HepG2 (cell line): ENCODE results near the gene SLIT1. TPM values are rescaled to one million over a fixed set of nuclear protein-coding genes. Genes with fewer than 3 reads are reported as not detected.

Experiments
- ATAC-seq: fragments of 200-7000 bp; cut with Tn5 transposase; 3 replicates; pipeline ENCODE4 v1.9.1; 2020; ENCODE audit warnings: mild to moderate bottlenecking, moderate library complexity
- BruUV-seq: library from RNA; stranded (reverse); fragments of 400-500 nt; replicated peaks from 2 replicates; lab custom pipeline; 2021; lab: Mats Ljungman, UMichigan
- CTCF ChIA-PET: fragments of 300-600 bp; formaldehyde crosslinking; extraction: SDS; loops from one replicate; lab custom pipeline; 2021; ENCODE audit warnings: low total read pairs, inconsistent platforms, low intra/inter-chr PET ratio; lab: Yijun Ruan, JAX
- POLR2A ChIA-PET: fragments of 350-600 bp; sonication (Branson Sonifier 250); formaldehyde crosslinking; loops from one replicate; lab custom pipeline; 2020; ENCODE audit warnings: antibody characterized with exemption, inconsistent platforms; lab: Yijun Ruan, JAX
- DNase-seq: peaks from one replicate; pipeline ENCODE4 v3.0.0-alpha.2; 2015; ENCODE audit warnings: low spot score
- FAIRE-seq: peaks from 3 replicates; lab custom pipeline; 2011; peaks lifted over from hg19 to GRCh38; lab: Jason Lieb, UNC
- H2AFZ ChIP-seq: one replicate; pipeline ENCODE4 v1.6.1; 2011; ENCODE audit warnings: low read length, inconsistent platforms
- H3K27ac ChIP-seq: fragments of 300-600 bp; 3 replicates; pipeline ENCODE4 v1.8.0; 2011; ENCODE audit warnings: mixed run types, mild to moderate bottlenecking, mixed read lengths, low read length, inconsistent platforms; ENCODE audit not compliant: insufficient read depth; ENCODE audit errors: extremely low read length
- H3K27me3 ChIP-seq, 2 experiments: fragments of 200-600 bp in 1 of 2; 2 replicates in 1 of 2; 3 replicates in 1 of 2; pipeline versions ENCODE4 v1.6.0 to v1.8.0; 2011; ENCODE audit warnings: low read length in 2 of 2, mild to moderate bottlenecking in 2 of 2, moderate library complexity in 2 of 2, inconsistent platforms in 1 of 2; ENCODE audit not compliant: insufficient read depth in 2 of 2, control insufficient read depth in 1 of 2
- H3K36me3 ChIP-seq, 2 experiments: fragments of 200-600 bp in 1 of 2; replicated peaks in 1 of 2; 2 replicates in 1 of 2; 3 replicates in 1 of 2; pipeline versions ENCODE4 v1.5.1 to v1.8.0; 2011; ENCODE audit warnings: low read length in 2 of 2, inconsistent platforms in 1 of 2; ENCODE audit not compliant: insufficient read depth in 2 of 2, control insufficient read depth in 1 of 2
- H3K4me1 ChIP-seq: 2 replicates; pipeline ENCODE4 v1.5.1; 2012; ENCODE audit warnings: low read length, inconsistent platforms; ENCODE audit not compliant: insufficient read depth
- H3K4me2 ChIP-seq: 2 replicates; pipeline ENCODE4 v1.6.0; 2011; ENCODE audit warnings: low read depth, low read length, inconsistent platforms
- H3K4me3 ChIP-seq, 3 experiments: fragments of 200-600 bp in 1 of 3; sonication (generic), shearing (Covaris generic) in 1 of 3; replicated peaks in 1 of 3; 2 replicates each; pipeline ENCODE4 v1.5.1; 2011 to 2016; ENCODE audit warnings: low read length in 3 of 3, inconsistent platforms in 2 of 3, low read depth in 2 of 3, mild to moderate bottlenecking in 2 of 3, control low read depth in 1 of 3, mixed read lengths in 1 of 3; ENCODE audit not compliant: insufficient read depth in 1 of 3
- H3K79me2 ChIP-seq: one replicate; pipeline ENCODE4 v1.6.1; 2011; ENCODE audit warnings: low read length, inconsistent platforms; ENCODE audit not compliant: insufficient read depth
- H3K9ac ChIP-seq: 2 replicates; pipeline ENCODE4 v1.6.0; 2011; ENCODE audit warnings: mild to moderate bottlenecking, low read depth, low read length, inconsistent platforms; ENCODE audit not compliant: insufficient read depth
- H3K9me3 ChIP-seq: 2 replicates; pipeline ENCODE4 v1.5.1; 2012; ENCODE audit warnings: mild to moderate bottlenecking, low read length
- H4K20me1 ChIP-seq: 2 replicates; pipeline ENCODE4 v1.6.0; 2011; ENCODE audit warnings: inconsistent platforms, mild to moderate bottlenecking, low read length, moderate library complexity; ENCODE audit not compliant: insufficient read depth
- CREB1 ChIP-seq, 2 experiments: fragments of 450-650 bp in 1 of 2; IDR thresholded peaks; 2 replicates each; pipeline ENCODE4 v1.6.1; 2016 to 2017; ENCODE audit warnings: control low read depth in 1 of 2, mild to moderate bottlenecking in 1 of 2, missing compliant biosample characterization in 1 of 2, missing genetic modification characterization in 1 of 2
- GMEB1 ChIP-seq: sonication (generic); formaldehyde crosslinking; IDR thresholded peaks from 2 replicates; pipeline ENCODE4 v1.5.1; 2020; ENCODE audit warnings: missing genetic modification reagents, mild to moderate bottlenecking, borderline replicate concordance
- KLF16 ChIP-seq, 2 experiments: sonication (generic) in 1 of 2; formaldehyde crosslinking in 1 of 2; IDR thresholded peaks; 2 replicates each; pipeline versions ENCODE4 v1.6.1 to v1.8.0; 2016 to 2023; ENCODE audit warnings: missing genetic modification reagents in 2 of 2, missing compliant biosample characterization in 1 of 2
- NR3C1 ChIP-seq: sonication (generic); formaldehyde crosslinking; IDR thresholded peaks from 2 replicates; pipeline ENCODE4 v1.4.0; 2020; ENCODE audit warnings: missing genetic modification reagents
- PAWR ChIP-seq: sonication (generic); formaldehyde crosslinking; IDR thresholded peaks from 2 replicates; pipeline ENCODE4 v1.4.0; 2020; ENCODE audit warnings: missing genetic modification reagents, mild to moderate bottlenecking, borderline replicate concordance
- TIGD3 ChIP-seq: sonication (generic); formaldehyde crosslinking; IDR thresholded peaks from 2 replicates; pipeline ENCODE4 v1.5.1; 2020; ENCODE audit warnings: mild to moderate bottlenecking, missing genetic modification reagents, borderline replicate concordance
- ZFP62 ChIP-seq: sonication (generic); formaldehyde crosslinking; IDR thresholded peaks from 2 replicates; pipeline ENCODE4 v1.4.0; 2020; ENCODE audit warnings: missing genetic modification reagents
- ZNF512B ChIP-seq: sonication (generic); formaldehyde crosslinking; IDR thresholded peaks from 2 replicates; pipeline ENCODE4 v1.5.1; 2020; ENCODE audit warnings: missing genetic modification reagents, mild to moderate bottlenecking, borderline replicate concordance
- ZNF557 ChIP-seq: sonication (generic); formaldehyde crosslinking; IDR thresholded peaks from 2 replicates; pipeline ENCODE4 v1.4.0; 2020; ENCODE audit warnings: missing genetic modification reagents
- ZNF709 ChIP-seq: sonication (generic); formaldehyde crosslinking; IDR thresholded peaks from 2 replicates; pipeline ENCODE4 v1.5.0; 2020; ENCODE audit warnings: mild to moderate bottlenecking, missing genetic modification reagents
- ZNF720 ChIP-seq: sonication (generic); formaldehyde crosslinking; IDR thresholded peaks from 2 replicates; pipeline ENCODE4 v1.4.0; 2020; ENCODE audit warnings: missing genetic modification reagents
- ZNF782 ChIP-seq: sonication (generic); formaldehyde crosslinking; IDR thresholded peaks from 2 replicates; pipeline ENCODE4 v1.4.0; 2020; ENCODE audit warnings: missing genetic modification reagents, mild to moderate bottlenecking, borderline replicate concordance
- ZSCAN31 ChIP-seq: sonication (generic); formaldehyde crosslinking; IDR thresholded peaks from 2 replicates; pipeline ENCODE4 v1.5.0; 2020; ENCODE audit warnings: low read depth, mild to moderate bottlenecking, missing genetic modification reagents
- WGBS: methylation state at CpG from one replicate; pipeline ENCODE4 v1.1.6; 2017; ENCODE audit warnings: low lambda C conversion rate; 5-methylcytosine and 5-hydroxymethylcytosine counted together
- in situ Hi-C: cut with HindIII; loops from 2 replicates; pipeline ENCODE4 v1.10.0; 2017; ENCODE audit warnings: low pct_unique_long_range_greater_than_20kb; ENCODE audit not compliant: extremely low pct_ligation_motif_present
- intact Hi-C: fragments of 100-400 bp; cut with micrococcal nuclease; formaldehyde crosslinking; loops from one replicate; pipeline ENCODE4 v1.10.0; 2022; ENCODE audit not compliant: unreplicated experiment
- polyA plus RNA-seq, 8 experiments: library from polyadenylated mRNA; depleted of rRNA in 3 of 8; stranded (reverse) in 7 of 8; unstranded in 1 of 8; fragments of >200 nt; fragmentation: Illumina TruSeq in 4 of 8; extraction: Trizol in 4 of 8; gene quantifications; 2 replicates each; pipeline versions ENCODE4 v1.2.1 to v1.2.3, GENCODE V29; 2011 to 2016; ENCODE audit warnings: low read depth in 4 of 8, missing spikeins in 1 of 8, mixed read lengths in 1 of 8; ENCODE audit not compliant: insufficient read depth in 1 of 8
- total RNA-seq, 5 experiments: library from RNA; depleted of rRNA; stranded (reverse); fragments of >200 nt; fragmentation: Illumina TruSeq; extraction: Trizol; gene quantifications; 2 replicates each; pipeline ENCODE4 v1.2.3, GENCODE V29; 2016; ENCODE audit warnings: low read depth in 1 of 5

SLIT1 gene
- total and polyA plus RNA-seq, 2 of the 13 experiments (the other 11 are each of a cell fraction or from before 2014, with no cell fraction given) = 0.09 to 0.33 TPM

- H3K4me3 ChIP-seq = no peak overlapping the region
- no peaks in the 10 kb centered on the region for H3K9me3 ChIP-seq
- WGBS = 6% methylated on average over 4 of the region's 5 CpGs
- ATAC-seq (no peak), DNase-seq (no peak), FAIRE-seq (no peak)
- no peak overlapping the region for H3K4me2 ChIP-seq
- no peak overlapping the region for H2AFZ ChIP-seq
- intact Hi-C loops = no loop called here
- no TSS peak for BruUV-seq
- TF ChIP-seq ZNF782 (CRISPR knock-in tag) = no peak
- no peak for TF ChIP-seq ZSCAN31
- no peak for TF ChIP-seq PAWR
- no peak for TF ChIP-seq TIGD3 (CRISPR knock-in tag)
- TF ChIP-seq ZFP62 (CRISPR knock-in tag) = no peak
- no peak overlapping the region for H3K9ac ChIP-seq
- H4K20me1 ChIP-seq = no peaks in the 10 kb centered on the region
- no peak overlapping the region for H3K27ac ChIP-seq
- H3K36me3 ChIP-seq = no peaks in the 10 kb centered on the region
- ChIA-PET POLR2A (interaction anchor here (0.8 kb wide), 1 partner anchor 32 kb away, joined by 3 read pairs; no protein-coding TSS in a partner anchor), CTCF (no interaction called here)
- 0 out of 2 replicates have a peak, but pooled peaks cover 4% of the 10 kb centered on the region for H3K4me1 ChIP-seq
- H3K79me2 ChIP-seq = no peaks in the 10 kb centered on the region
- in situ Hi-C loops = no loop called here
- H3K27me3 ChIP-seq = peaks cover 12 to 90% of the 10 kb centered on the region in 2 experiments; a peak in 4 of 5 replicates
Observed at GRCh38 chr10:97107551-97107950, 78.2 kb downstream of the SLIT1 start.

GRCh38 chr10:97106207-97106606 lies 79.6 kb downstream of the SLIT1 start:
- Histone ChIP-seq H3K9me3 (no peaks in the 10 kb centered on the region), H3K9ac (no peak overlapping the region), H3K4me2 (no peak overlapping the region), H2AFZ (no peak overlapping the region), H3K4me3 (no peak overlapping the region), H3K36me3 (no peaks in the 10 kb centered on the region), H3K79me2 (no peaks in the 10 kb centered on the region), H3K27me3 (peaks cover 11 to 86% of the 10 kb centered on the region in 2 experiments; a peak in 4 of 5 replicates), H3K4me1 (0 out of 2 replicates have a peak, but pooled peaks cover 4% of the 10 kb centered on the region), H4K20me1 (no peaks in the 10 kb centered on the region), H3K27ac (no peak overlapping the region)
- POLR2A ChIA-PET = no interaction called here
- in situ Hi-C loops = no loop called here
- DNase-seq = no peak
- ATAC-seq = no peak
- intact Hi-C loops = no loop called here
- FAIRE-seq = no peak
- BruUV-seq = no TSS peak
- CTCF ChIA-PET = no interaction called here
- WGBS = 28% methylated on average over 6 of the region's 6 CpGs
- TF ChIP-seq GMEB1 (CRISPR knock-in tag) = no peak
- TF ChIP-seq ZNF557 = no peak
- TF ChIP-seq CREB1 (IDR thresholded peaks at IDR 0.05) = no peak
- TF ChIP-seq CREB1 (CRISPR knock-in tag; IDR thresholded peaks at IDR 0.05) = no peak
- TF ChIP-seq NR3C1 (CRISPR knock-in tag) = no peak
- TF ChIP-seq ZNF512B (CRISPR knock-in tag) = no peak
- no peak for TF ChIP-seq ZNF709
- TF ChIP-seq ZNF720 (CRISPR knock-in tag) = no peak
- TF ChIP-seq KLF16 (CRISPR knock-in tag; IDR thresholded peaks at IDR 0.05) = no peak
